RPMI8226 (cell line): ENCODE results near the gene KLRF1.
A peak's percentile ranks its signal among the peaks of the same experiment; 100 is the strongest.

Experiments
- DNase-seq: peaks from one replicate; pipeline ENCODE4 v3.0.0-alpha.2; 2015

The KLRF1 gene

DNA sequence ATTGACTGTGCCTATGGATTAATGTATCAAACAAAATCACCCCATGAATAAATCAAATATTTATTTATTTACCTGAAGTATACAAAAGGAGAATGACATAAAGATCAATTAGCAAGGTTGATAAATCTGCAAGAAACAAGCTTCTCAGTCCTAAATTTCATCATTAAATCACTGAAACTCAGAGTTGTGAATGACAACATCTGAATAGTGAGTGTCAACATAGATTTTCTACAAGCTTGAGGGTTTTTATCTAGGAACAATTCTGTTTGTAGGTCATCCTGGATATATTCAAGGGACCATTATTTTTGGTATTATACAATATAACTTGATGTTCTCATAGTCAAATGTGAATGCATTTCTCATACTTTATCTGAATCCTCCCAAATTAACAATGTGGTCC is 17.4 kb upstream of the KLRF1 start:
- DNase-seq: no peak

DNA sequence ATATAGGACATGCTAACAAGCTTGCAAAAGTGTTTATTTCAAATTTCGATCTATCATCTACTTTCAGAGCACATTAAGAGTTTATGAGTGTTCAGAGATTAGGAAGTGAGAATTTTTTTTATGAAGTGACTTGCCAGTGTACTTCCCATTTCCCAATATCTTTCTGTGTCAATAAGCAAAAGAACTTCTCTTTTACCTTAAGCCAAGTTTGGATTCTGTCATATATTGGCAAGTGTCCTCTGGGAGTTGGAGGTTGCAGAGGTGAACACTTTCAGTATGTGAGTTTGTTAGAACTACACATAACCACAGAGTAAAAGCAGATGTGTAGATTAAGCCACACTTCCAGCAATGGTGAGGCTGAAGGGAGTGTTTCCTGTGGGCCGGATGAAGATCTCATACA is 16.6 kb upstream of the KLRF1 start:
- peak; percentile 23 for DNase-seq

DNA sequence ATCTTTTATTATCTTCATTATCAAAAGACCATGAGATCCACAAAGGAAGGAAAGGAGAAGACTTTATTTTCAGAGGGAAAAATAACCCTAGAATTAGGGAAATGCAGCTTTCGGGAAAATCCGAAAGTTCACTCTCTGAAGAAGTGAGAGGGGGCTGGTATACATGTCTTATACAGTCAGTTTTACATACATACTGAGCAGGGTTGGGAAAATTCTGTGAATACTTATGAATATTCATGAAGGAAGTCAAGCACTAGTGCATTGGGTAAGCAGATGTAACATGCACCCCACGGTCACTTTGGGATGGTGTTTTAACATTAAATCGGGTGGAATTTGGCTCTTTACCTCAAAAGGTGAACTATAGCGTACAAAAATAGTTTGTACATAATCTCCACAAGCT is 15.7 kb upstream of the KLRF1 start:
- no peak for DNase-seq

DNA sequence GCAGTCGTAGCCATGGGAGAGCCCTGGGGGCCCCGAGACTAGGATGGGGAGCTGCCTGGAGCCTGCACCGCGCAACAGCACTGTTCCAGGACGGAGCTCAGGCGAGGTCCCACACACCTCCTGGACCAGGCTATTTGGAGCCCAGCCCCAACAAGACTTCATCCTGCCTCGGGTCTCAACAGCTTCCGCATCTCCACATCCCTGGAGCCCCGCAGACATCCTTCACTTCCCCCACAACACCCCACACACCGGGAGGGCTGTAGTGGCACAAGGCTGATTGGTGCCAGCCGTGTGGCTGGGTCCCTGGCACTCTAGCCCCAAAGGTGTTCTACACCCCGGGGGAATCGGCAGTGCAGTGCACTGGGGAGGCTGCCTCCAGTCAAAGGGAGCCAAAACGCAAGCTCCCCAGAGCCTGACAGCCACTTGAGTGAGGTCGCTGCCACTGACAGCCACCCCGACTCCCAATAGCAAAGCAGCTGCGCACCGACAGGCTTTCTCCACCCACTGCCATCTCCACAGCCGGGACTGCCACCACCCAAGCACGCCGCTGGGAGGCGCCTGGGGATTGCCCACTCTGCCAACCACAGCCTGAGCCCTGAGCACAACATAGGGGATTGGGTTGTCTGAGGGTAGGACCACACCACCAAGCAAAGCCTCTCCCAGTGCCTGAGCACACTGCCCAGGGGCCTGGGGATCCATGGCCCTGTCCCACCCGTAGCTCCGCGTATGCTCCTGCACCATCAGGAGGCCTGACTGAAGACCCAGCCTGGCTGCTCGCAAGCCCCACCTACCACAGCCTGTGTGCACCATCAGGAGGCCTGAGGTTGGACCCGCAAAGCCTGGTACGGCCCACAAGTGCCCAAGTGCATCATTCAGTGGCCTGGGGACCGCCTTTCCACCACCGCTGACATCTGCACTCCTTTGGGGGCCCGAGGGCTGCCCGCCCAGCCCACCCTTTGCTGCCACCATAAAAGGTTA is 13.2 kb upstream of the KLRF1 start:
- DNase-seq: peak; percentile 77

DNA sequence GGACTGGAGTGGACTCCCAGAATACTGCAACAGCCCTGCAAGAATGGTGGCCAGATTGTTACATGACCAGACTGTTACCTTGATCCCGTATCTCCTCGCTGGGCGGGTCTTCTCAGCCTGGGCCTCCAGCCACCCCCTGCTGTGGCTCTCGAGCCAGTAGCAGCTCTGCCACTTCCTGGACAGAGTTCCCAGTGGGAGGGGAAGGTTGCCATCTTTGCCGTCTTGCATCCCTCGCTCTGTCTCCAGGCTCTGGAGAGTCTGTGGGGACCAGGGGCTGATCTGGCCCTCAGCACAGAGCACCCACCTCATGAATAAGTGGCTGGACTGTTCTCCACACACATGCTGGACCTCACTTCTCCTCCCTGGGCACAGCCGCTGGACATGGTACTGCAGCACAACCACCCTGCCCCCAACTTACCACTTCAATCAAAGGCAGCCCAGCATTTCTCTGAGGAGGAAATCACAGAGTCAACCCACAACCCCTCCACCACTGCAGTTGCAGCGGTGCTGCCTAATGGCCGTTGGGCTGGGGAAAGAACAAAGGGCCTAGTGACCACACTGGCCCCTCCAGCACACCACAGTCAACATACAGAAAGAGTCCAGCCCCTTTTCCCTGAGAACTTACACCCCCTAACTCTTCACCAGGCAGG is 6.9 kb upstream of the KLRF1 start:
- no peak for DNase-seq

DNA sequence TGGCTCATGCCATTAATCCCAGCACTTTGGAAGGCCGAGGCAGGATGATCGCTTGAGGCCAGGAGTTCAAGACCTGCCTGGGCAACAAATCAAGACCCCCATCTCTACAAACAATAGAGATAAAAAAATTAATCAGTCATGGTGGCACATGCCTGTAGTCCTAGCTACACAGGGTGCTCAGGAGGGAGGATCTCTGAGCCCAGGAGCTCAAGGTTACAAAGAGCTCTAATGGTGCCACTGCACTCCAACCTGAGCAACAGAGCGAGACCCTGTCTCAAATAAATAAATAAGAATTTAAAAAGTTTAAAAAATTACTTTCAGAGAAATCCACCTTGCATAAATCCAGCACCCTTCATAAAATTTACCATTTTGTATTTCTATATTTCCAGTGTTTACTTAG is 2.2 kb downstream of the KLRF1 start:
- no peak for DNase-seq

DNA sequence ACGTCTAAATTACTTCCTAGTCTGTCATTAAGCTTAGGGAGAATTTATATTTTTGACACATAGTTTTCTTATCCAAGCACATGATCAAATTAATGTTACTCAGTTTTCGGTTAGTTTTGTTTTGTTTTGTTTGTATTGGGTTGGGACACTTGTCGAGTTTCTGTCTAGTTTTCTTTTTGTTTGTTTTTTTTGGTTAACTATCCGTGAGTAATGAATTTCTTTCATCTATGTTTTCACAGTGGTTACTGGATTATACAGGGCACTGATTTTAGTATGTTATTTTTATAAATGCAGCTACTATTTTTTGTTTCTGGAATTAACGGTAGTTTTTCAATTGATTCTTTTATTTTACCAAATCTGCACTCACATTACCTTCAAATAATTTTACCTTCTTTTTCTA is 2.7 kb downstream of the KLRF1 start:
- no peak for DNase-seq

DNA sequence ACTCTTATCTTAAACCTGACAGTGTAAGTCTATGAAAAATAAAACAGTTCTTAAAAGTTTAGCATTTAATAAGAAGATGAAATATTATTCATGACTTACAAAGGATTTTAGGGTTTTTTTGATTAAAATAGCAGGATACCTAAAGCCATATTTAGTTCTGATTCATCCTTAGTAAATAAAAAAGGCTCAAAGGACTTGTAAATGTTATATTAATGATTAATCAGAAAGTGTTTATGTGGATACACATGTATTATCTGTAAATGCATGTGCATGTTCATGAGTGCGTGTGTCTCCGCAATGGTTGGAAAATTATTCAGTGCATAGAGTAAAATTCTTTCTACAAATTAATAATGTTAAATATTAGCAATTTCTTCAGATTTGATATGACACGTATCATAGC is 4.4 kb downstream of the KLRF1 start:
- no peak for DNase-seq

DNA sequence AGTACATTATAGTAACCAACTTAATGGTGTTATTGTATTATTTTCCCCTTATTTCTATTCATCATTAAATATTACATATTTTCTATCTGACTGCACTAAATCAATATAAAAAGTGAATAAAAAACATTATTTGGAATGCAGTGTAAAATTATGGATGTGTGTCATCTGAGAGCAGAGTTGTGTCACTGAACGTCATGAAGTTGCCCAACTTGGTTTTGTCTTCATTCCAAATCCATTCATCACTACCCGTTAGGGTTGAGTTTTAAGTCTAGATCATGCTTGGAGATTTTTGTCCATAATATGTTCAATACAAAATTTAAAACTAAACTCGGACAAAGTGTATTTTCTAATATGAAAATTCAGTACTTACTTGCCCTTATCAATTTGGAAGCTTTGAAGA is 16.1 kb downstream of the KLRF1 start:
- DNase-seq: no peak

DNA sequence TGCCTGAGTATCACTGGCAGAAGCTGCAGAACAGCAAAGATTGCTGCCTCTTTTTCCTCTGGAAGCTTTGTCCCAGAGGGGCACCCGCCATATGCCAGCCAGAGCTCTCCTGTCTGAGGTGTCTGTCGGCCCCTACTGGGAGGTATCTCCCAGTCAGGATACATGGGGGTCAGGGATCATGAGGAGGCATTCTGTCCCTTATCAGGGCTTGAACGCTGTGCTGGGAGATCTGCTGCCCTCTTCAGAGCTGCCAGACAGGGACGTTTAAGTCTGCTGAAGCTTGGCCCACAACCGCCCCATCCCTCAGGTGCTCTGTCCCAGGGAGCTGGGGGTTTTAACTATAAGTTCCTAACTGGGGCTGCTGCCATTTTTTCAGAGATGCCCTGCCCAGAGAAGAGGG is 21.6 kb downstream of the KLRF1 start:
- DNase-seq: no peak

DNA sequence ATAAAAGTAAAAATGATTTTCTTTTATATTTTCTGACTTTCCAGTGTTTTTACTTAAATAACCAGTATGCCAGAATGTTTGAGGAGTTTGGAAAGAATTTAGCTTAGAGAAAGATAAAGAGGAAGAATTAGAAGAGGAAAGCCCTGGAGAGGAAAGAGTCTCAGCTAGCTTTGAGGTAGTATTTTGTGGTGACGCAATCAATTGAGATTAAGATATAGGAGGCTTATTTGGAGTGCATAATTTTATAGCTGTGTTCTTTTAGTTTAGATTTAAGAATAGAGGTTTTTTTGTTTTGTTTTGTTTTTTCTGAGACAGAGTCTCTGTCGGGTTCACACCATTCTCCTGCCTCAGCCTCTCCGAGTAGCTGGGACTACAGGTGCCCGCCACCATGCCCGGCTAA is 23.8 kb downstream of the KLRF1 start:
- no peak for DNase-seq

DNA sequence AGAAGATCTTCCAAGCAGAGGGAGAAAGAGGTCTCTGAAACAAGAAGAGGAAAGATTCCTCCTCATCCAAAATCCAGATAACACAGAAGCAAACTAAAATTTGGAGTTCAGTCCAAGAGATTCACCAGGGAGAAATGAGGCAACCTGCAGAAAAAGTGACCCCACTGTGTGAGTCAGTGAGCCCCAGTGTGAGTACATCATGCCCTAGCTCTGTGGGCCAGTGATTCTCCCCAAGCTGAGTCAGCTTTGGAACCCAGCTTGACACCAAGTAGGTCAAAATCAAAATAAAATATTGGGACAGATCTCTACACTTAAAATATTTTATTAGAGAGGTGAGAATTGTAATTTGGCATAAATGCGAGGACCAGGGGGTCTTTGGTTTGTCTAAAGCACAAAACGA is 24.6 kb downstream of the KLRF1 start:
- no peak for DNase-seq

DNA sequence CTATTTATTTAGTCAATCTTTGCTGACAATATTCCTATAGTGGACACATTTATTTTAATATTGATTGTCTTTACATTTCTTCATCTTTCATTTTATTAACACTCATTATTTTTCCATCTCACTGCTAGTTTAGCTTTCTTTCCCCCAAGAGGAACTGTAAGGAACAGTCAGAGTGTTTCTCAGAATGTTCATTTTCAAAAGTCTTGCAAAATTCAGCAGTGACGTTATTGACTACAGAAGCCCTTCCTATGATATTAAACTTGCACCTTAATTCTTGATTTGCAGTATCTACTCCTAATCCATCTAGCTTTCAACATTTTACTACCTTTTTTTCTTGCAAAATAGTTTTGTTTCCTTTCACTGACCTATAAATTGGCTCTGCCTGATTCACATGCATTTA is 28.9 kb downstream of the KLRF1 start:
- DNase-seq: no peak

DNA sequence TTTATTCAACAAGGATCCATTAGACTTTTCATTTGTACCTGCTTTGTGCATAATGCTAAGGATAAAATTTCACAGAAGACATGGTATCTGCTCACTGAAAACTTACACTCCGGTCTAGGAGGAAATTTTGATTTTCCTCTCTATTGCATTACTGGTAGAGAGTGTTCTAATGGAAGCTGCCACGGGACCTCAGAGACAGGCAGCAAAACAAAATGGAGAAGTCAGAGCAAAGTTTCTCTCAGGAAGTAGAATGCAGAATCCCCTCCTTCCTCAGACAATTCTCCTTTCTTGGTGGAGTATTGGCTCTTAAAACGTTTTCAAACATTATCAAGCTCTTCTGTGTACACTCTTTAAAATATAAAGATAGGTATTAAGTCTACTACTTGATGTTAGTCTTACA is 29.6 kb downstream of the KLRF1 start:
- no peak for DNase-seq

DNA sequence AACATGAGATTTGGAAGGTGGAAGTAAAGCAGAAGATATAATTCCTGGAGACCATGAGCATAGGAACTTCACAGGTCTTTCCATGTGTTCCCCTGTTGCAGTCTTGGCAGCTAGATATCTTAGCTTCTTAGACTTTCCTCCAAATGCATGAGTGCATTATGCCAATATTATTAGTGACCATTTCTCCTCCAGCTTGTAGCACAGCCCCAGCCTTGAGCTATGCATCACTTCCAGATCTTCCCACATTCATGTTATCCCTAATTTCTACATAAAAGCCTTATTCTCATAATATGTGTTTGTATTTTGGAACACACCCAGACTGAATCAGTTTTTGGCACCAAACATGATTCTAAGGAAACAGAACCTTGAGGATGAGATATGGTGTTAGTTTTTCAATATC is 30.9 kb downstream of the KLRF1 start:
- DNase-seq: no peak

DNA sequence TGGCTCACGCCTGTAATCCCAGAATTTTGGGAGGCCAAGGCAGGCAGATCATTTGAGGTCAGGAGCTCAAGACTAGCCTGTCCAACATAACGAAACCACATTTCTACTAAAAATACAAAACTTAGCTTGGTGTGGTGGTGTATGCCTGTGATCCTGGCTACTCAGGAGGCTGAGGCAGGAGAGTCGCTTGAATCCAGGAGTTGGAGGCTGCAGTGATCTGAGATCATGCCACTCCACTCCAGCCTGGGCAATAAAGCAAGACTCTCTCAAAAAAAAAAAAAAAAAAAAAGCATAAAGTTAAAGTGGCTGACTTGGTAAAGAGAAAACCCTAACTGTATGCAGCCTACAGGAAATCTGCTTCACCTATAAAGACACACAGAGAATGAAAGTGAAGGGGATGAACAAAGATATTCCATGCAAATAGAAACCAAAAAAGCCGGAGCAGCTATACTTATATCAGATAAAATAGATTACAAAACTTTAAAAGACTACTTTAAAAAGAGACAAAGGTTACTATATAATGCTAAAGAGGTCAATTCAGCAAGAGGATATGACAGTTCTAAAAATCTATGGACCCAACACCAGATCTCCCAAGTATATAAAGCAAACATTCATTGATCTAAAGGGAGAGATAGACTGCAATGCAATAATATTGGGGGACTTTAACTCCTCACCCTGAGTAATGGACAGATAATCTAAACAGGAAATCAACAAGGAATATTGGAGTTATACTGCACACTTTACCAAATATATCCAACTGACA is 37.8 kb downstream of the KLRF1 start:
- no peak for DNase-seq

DNA sequence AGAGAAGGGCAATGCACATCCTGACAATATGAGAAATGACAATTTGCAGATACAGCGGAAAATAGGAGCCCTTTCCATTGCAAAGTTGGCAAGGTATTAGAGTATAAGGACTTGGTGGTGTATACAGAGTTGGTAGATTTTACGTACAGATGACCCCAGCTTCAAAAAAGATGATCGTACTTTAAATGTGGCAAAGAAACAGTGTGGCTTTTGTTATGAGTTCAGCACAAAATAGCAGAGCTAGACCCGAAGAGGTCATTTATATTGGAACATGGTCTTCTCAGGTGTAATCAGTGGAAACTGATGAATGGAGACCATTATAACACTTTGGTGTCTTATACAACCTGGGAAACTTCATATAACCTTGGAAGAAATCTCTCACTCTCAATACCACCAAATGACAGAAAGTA is 39.6 kb downstream of the KLRF1 start:
- peak; percentile 36 for DNase-seq

DNA sequence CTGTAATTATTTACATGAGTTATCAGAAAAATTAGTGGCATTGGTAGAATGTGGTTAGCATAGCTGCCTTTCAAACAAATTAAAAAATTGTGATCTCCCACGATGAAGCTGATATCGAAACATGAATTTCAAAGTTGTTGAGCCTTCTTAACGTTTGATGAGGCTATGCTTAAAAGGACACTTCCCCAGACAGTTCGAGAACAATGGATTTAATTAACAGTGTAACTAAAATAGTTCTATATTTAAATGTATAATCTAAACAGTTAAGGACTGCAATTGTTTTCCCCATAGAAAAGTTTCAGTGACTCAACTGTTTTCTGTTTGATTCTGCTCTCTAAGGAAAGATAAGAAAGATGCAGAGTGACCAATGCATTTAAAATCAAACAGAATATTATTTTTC is 40.2 kb downstream of the KLRF1 start:
- no peak for DNase-seq

DNA sequence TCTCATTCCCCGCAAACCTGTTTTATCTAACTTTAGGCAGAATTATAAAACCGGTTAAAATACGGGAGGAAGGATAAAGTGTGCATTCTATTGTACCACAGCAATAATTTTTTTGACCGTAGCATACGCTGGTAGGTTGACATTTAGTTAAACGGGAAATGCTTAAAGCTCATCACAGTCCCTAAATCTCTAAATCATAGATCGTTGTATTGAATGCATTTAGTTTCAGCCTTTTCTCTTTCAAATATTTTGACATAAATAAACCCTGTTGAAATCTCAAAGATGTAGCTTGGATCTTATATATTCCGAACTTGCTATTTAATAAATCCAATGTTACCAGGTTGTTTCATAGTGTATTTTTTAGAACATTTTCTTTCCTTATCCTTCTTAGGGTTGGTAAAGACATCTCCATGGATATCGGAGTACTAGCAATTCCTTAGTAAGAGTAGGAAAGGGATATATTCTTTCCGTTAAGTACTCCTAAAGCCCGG is 41.1 kb downstream of the KLRF1 start:
- DNase-seq: no peak

DNA sequence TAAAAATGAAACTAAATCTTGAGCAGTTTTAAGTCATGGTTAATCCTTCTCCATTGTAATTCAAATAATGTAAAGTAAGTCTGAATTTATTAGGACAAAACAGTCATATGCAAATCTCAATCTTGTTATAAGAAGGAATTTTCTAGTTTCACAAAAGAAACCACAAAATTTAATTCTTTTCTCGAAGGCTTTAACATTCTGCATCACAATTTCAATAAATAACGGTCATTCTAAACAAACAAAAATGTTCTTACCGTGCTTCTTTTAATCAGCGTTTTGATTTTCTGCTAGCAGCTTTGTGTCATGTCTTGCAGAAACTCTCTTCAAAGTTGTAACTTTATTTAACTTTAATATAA is 41.6 kb downstream of the KLRF1 start:
- no peak for DNase-seq

DNA sequence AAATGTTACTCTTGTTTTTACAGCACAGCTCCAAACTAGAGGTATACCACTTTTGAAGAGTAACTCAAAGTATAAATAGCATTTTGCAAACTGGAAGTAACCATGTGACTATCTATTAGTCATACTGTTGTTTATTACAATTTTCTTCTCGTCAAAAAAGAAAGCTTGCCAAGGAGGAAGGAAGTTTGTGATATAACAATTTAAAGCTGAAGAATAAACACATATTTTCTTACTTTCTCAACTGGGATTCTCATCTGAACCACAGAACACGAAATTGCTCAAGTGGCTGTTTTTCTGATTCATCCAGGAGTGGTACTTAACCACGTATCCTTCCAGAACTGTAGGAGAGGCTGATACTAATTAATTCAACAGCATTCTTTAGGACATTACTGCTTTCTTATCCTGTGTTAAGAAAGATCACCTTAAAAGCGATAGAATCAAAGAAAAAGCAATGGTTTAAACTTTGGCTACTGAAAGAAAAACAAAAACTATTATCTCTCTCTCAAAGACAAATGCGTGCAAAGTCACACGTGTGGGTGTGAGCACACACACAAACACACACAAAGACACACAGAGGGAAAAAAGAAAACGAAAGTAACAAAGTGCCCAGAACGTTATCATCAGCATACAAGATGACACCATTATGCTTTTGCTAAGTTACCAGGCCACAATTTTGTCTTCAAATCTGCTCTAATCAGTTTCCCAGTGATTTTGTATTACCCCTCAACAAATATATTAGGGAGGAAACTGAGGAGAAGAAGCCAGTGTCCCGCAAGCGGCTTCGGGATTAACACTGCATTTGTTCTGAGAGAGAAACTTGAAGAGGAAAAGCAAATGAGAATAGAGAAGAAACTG is 42.3 kb downstream of the KLRF1 start, which contains the start of gene CLEC2B:
Gene CLEC2B (minus strand): TSS at position 48 of the 855 bp plus-strand sequence.
- DNase-seq: peak; percentile 46

DNA sequence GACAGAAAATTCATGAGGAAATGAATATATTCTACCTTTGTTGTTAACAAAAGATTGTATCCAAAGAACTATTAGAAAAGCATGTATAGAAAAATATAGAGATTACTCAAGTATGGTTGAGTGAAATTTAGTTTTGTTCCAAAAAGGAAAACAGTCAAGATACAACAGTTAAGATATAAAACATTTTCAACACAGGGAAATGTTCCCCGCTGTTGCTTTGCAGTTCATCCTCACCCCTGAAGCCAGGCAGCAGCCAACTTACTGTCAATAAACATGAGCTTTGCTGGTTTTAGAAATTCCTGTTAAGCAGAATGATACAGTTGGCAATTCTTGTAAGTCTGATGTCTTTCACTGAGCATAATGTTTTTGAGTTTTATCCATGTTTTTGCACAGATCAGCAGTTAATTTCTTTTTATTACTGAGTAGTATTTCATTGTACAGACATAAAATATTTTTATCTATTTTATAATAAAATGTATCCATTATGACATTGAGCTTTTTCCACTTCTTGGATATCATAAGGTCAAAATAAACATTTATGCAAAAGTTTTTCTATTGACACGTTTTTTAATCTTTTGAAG is 43.1 kb downstream of the KLRF1 start:
- DNase-seq: no peak
